ENCODE measurements around the gene SAMD3.
"Not testable (repeated sequence)": the region's sequence is repeated elsewhere in the genome, so short reads cannot be mapped to it uniquely, and the experiment has no call there.

The SAMD3 gene

DNA sequence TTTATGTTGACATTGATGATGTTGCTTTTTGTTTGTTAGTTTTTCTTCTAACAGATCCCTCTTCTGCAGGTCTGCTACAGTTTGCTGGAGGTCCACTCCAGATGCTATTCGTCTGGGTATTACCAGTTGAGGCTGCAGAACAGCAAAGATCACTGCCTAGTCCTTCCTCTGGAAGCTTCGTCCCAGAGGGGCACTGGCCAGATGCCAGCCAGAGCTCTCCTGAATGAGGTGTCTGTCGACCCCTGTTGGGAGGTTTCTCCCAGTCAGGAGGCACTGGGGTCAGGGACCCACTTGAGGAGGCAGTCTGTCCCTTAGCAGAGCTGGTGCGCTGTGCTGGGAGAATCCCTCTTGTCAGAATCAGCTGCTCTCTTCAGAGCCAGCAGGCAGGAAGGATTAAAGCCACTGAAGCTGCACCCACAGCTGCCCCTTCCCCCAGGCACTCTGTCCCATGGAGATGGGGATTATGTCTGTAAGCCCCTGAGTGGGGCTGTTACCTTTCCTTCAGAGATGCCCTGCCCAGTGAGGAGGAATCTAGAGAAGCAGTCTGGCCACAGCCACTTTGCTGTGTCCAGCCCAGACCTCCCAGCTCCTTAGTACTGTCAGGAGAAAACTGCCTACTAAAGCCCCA, 49.3 kb downstream of the SAMD3 start:
- DNase-seq (ENCODE audit: low spot score) = not testable (repeated sequence)

DNA sequence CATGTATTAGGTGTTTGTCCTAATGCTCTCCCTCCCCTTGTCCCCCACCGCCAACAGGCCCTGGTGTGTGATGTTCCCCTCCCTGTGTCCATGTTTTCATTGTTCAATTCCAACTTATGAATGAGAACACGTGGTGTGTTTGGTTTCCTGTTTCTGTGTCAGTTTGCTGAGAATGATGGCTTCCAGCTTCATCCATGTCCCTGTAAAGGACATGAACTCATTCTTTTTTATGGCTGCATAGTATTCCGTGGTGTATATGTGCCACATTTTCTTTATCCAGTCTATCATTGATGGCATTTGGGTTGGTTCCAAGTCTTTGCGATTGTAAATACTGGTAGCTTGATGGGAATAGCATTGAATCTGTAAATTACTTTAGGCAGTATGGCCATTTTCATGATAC, 52.6 kb downstream of the SAMD3 start:
- DNase-seq (ENCODE audit: low spot score) = not testable (repeated sequence)

DNA sequence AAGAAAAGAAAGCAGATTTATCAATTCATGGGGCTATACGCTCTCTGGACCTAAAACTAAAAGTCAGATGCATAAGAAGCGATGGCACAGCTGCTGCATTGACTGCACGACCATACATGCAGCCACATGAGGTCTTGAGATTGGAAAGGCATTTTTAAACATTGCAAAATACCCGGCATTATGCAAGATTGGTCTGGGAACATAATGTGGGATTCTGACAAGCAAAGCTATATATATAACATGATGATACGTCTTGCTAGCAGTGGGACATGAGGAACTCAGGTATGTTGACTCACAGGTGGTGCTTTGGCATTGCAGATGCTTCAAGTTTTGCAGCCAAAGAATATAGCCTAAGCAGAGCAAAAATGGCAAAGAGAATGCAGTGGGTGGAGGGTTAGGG, 55.1 kb downstream of the SAMD3 start:
- no peak for DNase-seq (ENCODE audit: low spot score)

DNA sequence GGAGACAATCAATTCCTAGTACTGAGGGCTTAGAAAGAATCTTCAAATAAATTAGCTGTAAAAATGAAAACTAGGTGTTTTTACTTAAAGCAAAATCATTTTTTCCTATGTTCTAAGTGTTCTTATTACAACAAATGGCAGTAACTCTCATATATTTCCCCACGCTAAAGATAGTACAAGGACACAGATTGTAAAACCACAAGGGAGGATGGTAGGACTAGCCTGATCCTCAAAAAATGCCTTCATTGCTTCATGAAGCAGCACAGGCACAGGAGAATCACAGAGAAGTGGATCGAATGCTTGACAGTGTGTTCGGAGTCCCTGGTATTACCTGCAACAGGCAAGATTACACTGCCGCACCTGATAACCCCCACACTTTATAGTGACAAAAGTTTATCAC, 58.5 kb downstream of the SAMD3 start:
- DNase-seq (ENCODE audit: low spot score) = no peak

DNA sequence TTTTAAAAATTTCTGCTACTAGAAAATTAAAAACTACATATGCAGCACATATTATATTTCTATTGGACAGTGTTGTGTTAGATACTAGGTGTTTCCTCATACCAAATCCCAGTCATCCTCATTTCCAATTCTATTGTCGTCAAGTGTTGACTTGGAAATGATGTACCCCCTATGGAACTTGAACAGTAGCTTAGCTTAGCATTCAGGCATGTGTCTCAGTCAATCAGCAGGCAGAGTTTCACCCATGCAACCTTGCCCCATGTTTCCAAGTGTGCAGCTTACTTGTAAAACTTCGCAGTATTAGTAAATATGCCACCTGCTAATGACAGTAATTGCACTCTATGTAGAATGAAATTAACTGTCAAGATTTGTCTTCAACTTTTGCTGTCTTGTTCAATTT, 59.5 kb downstream of the SAMD3 start:
- no peak for DNase-seq (ENCODE audit: low spot score)

DNA sequence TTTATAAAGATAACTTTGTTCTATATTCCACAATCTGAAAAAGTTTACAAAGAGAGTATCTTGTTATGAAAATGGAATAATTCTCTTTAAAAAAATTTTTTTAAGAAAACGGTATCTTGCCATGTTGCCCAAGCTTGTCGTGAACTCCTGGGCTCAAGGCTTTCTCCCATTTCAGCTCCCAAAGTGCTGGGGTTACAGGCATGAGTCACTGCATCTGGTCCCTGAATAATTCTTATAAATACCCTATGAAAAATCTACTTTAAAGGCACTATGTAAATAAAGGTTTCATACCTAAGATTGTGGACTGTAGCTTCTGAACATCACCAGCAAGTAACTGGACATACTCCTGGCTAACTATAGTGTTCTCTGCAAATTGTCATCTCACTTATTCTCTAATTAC, 60.3 kb downstream of the SAMD3 start:
- DNase-seq (ENCODE audit: low spot score) = no peak

DNA sequence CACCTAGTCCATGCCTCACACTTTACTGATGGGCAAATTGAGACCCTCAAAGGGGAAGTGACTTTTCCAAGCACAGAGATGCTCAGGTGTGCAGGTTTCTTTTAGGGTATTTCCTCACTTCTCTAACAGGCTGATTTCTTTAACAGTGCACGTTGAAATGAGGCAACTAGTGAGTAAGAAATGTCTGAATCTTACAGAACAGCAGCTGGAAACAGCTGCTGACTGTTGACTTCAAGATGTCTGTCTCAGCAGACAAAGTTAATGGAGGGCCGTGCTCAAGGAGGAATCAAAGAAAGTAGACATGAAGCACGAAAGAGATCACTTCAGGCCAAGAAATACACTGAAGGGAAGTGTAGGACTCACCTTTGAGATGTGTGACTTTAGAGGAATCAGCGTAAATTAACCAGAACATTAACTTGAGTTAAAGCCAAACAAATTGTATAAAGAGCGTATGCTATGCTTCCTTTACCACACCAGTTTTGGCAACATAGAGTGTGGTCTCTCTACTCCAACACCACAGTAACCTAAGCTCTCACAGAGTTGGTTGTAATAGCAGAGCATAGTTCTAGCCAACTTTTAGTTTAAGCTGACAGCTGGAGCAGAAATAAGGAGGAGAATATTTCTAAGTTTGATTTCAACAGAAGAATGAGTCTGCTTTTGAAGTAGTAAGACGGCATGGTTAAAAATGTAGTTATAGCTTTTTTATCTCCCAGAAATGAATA, 60.9 kb downstream of the SAMD3 start:
- no peak for DNase-seq (ENCODE audit: low spot score)

DNA sequence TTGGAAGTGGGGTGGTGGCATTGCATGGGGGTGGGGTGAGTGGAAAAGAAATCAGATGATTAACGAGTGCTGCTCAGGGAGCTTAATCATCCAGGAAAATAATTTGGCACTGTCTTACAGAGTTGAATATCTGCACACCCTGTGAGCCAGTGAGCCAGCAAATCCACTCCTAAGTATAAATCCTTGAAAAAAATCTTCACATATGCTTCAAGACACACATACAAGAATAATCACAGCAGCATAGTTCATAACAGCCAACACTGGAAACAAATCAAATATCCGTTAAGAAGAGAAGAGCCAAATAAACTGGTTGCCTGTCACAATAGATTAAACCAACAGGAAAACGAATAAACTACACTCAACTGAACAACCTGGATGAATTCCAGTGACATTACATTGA, 62.8 kb downstream of the SAMD3 start:
- DNase-seq (ENCODE audit: low spot score) = no peak

DNA sequence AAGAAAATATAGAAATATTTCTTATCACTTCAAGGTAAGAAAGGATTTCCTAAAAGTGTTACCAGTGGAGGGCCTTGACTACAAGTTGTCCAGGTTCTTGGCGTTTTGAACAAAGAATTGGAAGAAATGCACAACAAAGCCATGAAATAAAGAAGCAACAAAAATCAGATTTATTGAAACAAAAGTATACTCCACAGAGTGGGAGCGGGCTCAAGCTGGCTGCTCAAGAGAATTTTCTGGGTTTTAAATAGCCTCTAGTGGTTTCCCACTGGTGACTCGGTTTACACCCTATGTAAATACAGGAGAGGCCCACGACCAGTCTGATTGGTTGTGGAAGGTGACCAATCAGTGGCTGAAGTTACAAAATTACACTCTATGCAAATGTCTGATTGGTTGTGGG, 64.2 kb downstream of the SAMD3 start:
- DNase-seq (ENCODE audit: low spot score) = no peak

DNA sequence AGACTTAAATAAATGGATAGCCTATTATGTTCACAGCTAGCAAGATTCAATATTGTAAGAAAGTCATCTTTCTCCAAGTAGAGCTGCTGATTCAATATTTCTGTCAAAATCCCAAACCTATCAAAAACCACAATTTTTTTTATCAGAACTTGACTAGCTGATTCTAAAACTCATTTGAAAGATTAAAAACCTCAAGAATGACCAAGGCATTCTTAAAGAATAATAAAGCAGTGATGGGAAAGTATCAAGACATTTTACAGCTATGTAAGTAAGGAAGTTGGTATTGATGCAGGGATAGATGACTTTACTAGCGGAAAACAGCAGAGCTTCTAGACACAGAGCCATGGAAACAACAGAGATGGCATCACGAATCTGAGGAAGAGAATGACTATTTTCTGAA, 64.7 kb downstream of the SAMD3 start:
- no peak for DNase-seq (ENCODE audit: low spot score)

DNA sequence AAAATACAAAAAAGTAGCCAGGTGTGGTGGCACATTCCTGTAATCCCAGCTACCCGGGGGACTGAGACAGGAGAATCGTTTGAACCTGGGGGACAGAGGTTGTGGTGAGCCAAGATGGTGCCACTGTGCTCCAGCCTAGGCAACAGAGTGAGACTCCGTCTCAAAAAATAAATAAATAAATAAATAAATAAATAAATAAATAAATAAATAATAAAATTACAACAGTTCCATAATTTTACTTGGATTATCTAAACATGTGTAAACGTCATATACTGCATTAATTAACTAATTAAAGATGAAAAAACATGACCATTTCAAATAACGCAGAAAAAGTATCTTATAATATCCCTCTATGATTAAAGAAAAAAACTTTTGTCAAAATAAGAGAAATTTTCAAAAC, 65.8 kb downstream of the SAMD3 start:
- no peak for DNase-seq (ENCODE audit: low spot score)

DNA sequence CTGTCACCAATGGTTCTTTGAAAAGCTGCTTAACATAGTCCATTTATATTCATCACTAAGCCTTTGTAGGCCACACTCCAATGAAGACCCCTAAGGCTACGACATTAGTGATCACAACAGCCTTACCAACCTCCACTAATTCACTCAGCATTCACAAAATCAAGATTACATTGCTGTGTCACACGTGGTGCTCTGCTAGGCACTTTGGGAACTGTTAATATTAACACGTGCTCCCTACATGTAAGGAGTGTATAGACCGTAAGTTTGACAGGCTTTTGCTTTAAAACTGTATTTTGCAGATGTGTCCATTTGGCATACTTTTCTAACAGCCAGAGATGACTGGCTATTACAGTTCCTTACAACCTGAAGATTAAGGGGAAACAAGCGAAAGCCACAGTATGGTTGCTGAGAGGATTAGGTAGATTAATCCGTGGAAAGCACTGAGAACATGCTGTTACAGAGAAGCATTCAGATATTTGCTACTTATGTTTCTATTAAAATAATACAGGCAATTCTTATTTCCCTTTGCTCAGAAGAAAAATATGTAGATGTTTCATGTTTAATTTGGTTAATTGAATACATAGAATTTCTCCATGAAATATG, 69.7 kb downstream of the SAMD3 start:
- DNase-seq (ENCODE audit: low spot score) = no peak

DNA sequence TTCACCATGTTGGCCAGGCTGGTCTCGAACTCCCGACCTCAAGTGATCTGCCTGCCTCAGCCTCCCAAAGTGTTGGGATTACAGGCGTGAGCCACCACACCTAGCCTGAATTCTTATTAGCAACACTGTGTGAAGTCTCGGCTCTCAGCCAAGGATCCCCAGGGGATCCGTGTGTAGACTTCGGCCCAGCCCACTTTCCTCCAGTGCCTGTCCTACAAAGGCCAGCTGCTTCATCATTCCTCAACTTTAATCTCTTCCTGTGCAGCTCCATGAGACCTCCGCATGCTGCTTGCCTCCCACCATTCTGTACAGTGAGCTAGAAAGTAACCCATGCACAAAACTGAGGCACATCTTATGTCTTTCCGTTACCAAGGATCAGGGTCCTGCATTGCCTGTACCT, 71.8 kb downstream of the SAMD3 start:
- DNase-seq (ENCODE audit: low spot score) = no peak

DNA sequence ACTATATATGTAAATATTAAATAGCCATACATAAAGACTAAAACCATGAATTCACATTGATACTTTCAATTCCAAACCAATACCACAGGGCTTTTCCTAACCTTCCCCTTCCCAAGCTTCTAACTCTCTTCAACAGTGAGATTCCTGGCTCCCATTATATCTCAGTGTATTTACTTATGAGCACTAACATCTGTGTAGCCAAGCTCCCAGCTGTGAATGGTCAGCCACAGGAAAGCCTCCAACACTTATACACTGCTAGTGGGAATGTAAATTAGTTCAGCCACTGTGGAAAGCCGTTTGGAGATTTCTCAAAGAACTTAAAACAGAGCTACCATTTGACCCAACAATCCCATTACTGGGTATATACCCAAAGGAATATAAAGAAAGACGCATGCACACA, 73.7 kb downstream of the SAMD3 start:
- DNase-seq (ENCODE audit: low spot score) = not testable (repeated sequence)

DNA sequence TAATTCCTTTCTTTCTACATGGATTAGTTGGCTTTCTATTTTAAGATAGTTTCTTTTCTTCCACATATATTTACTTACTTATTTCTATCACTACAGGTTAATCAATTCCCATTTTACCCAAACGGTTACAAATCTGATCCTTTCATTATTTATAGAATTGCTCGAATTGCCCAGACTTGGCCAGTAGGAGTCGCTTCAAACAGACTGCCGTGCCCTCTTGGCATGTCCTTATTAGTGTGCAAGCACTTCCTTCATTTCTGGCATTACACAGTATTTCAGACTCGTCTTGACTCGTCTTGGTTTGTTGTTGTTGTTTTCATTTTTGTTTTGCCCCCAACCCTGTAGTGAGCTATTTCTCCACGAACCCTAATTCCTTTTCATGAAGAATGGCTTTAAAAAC, 74.6 kb downstream of the SAMD3 start:
- no peak for DNase-seq (ENCODE audit: low spot score)

DNA sequence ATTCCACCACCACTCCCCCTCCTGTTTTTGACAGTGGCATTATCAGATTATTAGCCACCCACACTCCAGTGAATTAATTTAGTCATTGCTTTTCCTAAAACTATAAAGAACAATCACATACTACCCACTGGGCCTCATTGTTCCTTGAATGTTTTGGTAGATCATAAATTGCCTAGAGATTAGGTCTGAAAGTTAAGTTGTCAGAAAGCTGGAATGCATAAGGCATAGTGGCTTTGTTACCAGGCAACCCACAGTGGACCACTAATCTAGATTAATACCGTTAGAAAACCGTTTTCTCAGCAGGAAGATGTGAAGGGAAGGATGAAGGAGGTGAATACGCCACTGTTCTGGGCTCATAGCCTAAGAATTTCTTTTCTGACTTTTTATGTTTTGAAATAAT, 75.6 kb downstream of the SAMD3 start:
- DNase-seq (ENCODE audit: low spot score) = no peak

DNA sequence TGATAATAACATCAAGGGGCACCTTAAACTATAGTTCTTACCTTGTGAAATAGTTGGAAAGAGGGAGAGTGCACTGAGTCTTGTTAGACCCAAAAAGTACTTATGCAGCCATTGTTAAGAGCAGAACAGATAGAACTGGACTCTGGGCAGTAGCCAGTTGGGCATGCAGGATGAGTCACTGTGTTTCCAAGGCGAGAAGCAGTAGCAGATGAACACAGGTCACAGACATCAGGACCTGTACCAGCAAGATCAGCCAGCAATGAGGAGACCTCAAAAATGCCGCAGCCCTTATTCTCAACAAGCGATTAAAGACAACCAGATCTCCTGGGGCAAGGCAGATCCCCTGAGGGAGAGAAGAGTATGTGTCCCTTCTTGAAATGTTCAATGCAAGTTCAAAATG, 79.0 kb downstream of the SAMD3 start:
- DNase-seq (ENCODE audit: low spot score) = no peak

DNA sequence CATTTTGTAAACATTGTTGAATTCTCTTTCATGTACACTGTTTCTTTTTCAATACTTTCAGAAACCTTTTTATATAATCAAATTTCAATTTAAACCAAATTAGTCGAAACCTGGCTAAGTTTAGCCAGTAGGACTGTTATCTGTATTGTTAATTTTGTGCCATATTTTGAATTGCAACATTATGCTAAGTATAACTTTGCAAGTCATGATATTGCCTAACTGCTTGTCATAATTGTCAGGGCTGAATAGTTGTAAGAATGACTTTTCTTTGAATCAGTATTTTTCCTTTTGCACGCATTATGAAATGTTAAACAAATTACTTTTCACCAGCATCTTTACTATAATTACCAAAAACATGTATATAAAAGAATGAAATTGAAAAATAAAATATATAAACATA, 82.7 kb downstream of the SAMD3 start:
- no peak for DNase-seq (ENCODE audit: low spot score)

DNA sequence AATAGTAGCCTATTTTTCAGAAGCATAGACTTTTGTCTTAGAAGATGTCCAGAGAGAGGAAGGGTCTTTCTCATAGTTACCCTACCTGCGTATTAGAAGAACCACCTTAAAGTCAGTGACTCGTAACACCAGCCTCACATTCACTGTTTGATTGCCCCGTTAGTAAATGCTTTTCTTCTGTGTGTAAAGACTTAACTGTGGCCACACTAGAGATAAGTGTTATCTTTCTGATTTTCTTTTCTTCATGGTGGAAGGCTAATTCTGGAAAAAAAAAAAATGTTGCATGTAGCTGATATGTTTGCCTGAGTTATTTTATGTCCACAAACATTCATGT, 83.9 kb downstream of the SAMD3 start:
- no peak for DNase-seq (ENCODE audit: low spot score)

DNA sequence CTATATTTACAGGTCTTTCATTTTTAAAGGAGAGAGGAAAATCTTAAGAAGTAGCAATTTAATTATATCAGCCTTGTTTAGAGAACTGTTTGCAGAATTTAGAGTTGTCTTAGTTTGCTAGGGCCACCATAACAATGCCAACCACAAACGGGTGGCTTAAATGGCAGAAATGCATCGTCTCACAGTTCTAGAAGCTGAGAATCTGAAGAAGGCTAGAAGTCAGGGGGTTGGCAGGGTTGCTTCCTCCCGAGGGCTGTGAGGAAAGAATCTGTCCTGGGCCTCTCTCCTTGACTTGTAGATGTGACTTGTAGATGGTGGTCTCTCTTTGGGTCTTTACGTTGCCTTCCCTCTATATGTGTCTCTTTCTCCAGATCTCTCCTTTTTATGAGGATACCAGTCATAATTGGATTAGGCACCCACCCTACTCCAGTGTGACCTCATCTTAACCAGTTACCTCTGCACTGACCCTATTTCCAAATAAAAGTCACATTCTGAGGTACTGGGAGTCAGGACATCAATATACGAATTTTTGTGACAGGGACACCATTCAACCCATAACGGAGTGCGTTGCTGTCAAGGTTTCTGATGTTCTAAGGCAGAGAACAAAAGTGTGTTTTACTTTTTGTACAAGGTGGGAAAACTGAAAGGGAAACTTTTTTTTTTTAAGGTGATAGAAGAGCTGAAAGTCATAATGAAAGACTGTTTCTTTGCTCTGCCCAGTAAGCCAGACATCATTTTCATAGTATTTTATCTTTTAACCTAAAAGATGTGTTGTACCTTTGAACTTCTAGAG, 84.4 kb downstream of the SAMD3 start:
- no peak for DNase-seq (ENCODE audit: low spot score)

DNA sequence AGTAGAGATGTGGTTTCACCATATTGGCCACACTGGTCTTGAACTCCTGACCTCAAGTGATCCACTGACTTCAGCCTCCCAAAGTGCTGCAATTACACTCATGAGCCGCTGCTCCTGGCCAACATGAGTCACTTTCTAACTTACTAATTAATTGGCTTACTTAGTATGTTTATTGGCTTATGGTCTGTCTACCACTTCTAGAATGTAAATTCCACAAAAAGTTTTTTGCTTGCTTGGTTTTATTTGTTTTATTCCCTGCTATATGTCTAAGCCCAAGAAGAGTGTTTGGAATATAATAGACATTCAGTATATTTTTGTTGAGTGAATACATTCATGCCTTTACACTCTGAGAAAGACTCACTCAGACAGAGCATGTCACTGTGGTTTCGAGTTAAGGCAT, 86.0 kb downstream of the SAMD3 start:
- DNase-seq (ENCODE audit: low spot score) = no peak

DNA sequence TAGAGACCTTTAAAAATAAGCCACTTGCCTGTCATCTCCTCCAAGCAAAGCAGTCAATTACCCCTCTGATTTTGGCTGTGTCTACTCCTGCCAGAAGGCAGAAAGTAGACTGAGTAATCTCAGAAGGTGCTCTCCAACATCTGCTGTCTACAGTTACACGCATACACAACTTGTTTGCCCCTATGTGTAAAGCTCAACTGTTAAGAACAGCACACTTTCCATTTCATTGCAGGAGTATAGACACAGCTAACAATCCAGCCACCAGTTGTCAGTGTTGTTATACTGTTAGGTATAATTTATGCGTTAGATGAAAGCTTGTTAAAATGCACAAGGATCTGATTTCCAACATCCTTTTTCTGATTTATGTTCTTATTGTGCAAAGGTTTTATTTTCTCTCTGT, 88.2 kb downstream of the SAMD3 start:
- no peak for DNase-seq (ENCODE audit: low spot score)

DNA sequence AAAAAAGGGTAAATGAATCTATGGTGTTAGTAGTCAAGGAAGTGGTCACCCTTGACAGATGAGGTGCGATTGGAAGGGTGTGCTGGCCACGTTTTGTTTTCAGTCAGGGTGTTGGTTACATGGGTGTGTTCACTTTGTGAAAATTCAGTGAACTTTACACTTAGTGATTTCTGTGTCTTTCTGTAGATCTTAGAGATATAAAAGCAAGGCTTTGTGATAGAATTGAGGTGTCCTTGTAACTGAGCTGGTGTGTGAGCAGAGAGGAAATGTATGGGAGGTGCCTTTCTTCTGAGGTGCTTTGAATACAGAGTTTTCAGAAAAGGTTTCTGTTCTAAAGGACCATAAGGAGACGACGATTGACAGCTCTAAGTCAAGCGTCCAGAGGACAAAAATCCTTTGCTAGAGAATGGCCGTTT, 90.5 kb downstream of the SAMD3 start:
- DNase-seq (ENCODE audit: low spot score) = no peak
